ENCODE data around the gene TBCD. TPM values are rescaled to one million over a fixed set of nuclear protein-coding genes. Genes with fewer than 3 reads are reported as not detected.

Gene TBCD
- total RNA-seq, 1 donor from 2014 or later, result 31.8 TPM

- Mint-ChIP-seq H3K36me3 (ENCODE audit: low read depth, unreplicated experiment) (peaks cover 10% of the 10 kb centered on the region), H3K27ac (ENCODE audit: unreplicated experiment) (no peak overlapping the region), H3K9me3 (ENCODE audit: unreplicated experiment) (no peaks in the 10 kb centered on the region), H3K4me3 (ENCODE audit: unreplicated experiment) (no peak overlapping the region), H3K4me1 (ENCODE audit: low read depth, unreplicated experiment) (no peaks in the 10 kb centered on the region), H3K27me3 (ENCODE audit: low read depth, unreplicated experiment) (peaks cover 2% of the 10 kb centered on the region)
- Histone ChIP-seq H3K9ac (ENCODE audit: low read length) (no peak overlapping the region), H2AFZ (ENCODE audit: low read depth, low read length) (no peak overlapping the region), H3K4me2 (ENCODE audit: low read length) (no peak overlapping the region), H3K27ac (ENCODE audit: low read depth, low read length) (no peak overlapping the region), H3K79me2 (ENCODE audit: insufficient read depth, low read length) (no peaks in the 10 kb centered on the region), H3K36me3 (ENCODE audit: insufficient read depth, low read length) (no peaks in the 10 kb centered on the region), H3K27me3 (ENCODE audit: insufficient read depth, low read length) (no peaks in the 10 kb centered on the region), H3K4me1 (ENCODE audit: insufficient read depth, low read length) (no peaks in the 10 kb centered on the region), H3K4me3 (ENCODE audit: insufficient read depth, low read depth, low read length) (no peak overlapping the region), H4K20me1 (ENCODE audit: insufficient read depth, low read length) (no peaks in the 10 kb centered on the region), H3K9me3 (ENCODE audit: insufficient read depth, low read depth, low read length) (no peaks in the 10 kb centered on the region)
- DNase-seq (ENCODE audit: low read depth) (no peak), FAIRE-seq (no peak)
- no peak for TF ChIP-seq EZH2 (IDR thresholded peaks at IDR 0.05; ENCODE audit: insufficient read depth, low read length)
- TF ChIP-seq CTCF (IDR thresholded peaks at IDR 0.05; ENCODE audit: insufficient read depth, low read depth, low read length), result no peak
Observed at GRCh38 chr17:82911822-82912221, 160.0 kb downstream of the TBCD start.

GRCh38 chr17:82912484-82913089 lies 160.7 kb downstream of the TBCD start:
- Histone ChIP-seq H3K27ac (ENCODE audit: low read depth, low read length) (no peak overlapping the region), H3K4me2 (ENCODE audit: low read length) (no peak overlapping the region), H3K9me3 (ENCODE audit: insufficient read depth, low read depth, low read length) (no peaks in the 10 kb centered on the region), H3K36me3 (ENCODE audit: insufficient read depth, low read length) (no peaks in the 10 kb centered on the region), H3K9ac (ENCODE audit: low read length) (no peak overlapping the region), H4K20me1 (ENCODE audit: insufficient read depth, low read length) (no peaks in the 10 kb centered on the region), H2AFZ (ENCODE audit: low read depth, low read length) (no peak overlapping the region), H3K79me2 (ENCODE audit: insufficient read depth, low read length) (no peaks in the 10 kb centered on the region), H3K27me3 (ENCODE audit: insufficient read depth, low read length) (no peaks in the 10 kb centered on the region), H3K4me3 (ENCODE audit: insufficient read depth, low read depth, low read length) (no peak overlapping the region), H3K4me1 (ENCODE audit: insufficient read depth, low read length) (no peaks in the 10 kb centered on the region)
- Mint-ChIP-seq H3K4me1 (ENCODE audit: low read depth, unreplicated experiment) (no peaks in the 10 kb centered on the region), H3K36me3 (ENCODE audit: low read depth, unreplicated experiment) (peaks cover 10% of the 10 kb centered on the region), H3K4me3 (ENCODE audit: unreplicated experiment) (no peak overlapping the region), H3K9me3 (ENCODE audit: unreplicated experiment) (no peaks in the 10 kb centered on the region), H3K27ac (ENCODE audit: unreplicated experiment) (no peak overlapping the region), H3K27me3 (ENCODE audit: low read depth, unreplicated experiment) (peaks cover 2% of the 10 kb centered on the region)
- FAIRE-seq (no peak), DNase-seq (ENCODE audit: low read depth) (no peak)
- TF ChIP-seq CTCF (IDR thresholded peaks at IDR 0.05; ENCODE audit: insufficient read depth, low read depth, low read length) (no peak), EZH2 (IDR thresholded peaks at IDR 0.05; ENCODE audit: insufficient read depth, low read length) (no peak)

- no peaks in the 10 kb centered on the region for H3K4me1 ChIP-seq (ENCODE audit: insufficient read depth, low read length)
- H3K4me2 ChIP-seq (ENCODE audit: low read length), result no peak overlapping the region
- H3K4me3 Mint-ChIP-seq (ENCODE audit: unreplicated experiment), result no peak overlapping the region
- H3K27me3 Mint-ChIP-seq (ENCODE audit: low read depth, unreplicated experiment), result no peaks in the 10 kb centered on the region
- no peaks in the 10 kb centered on the region for H3K79me2 ChIP-seq (ENCODE audit: insufficient read depth, low read length)
- peak overlapping the region; percentile 47 for H3K27ac Mint-ChIP-seq (ENCODE audit: unreplicated experiment)
- no peak for TF ChIP-seq EZH2 (IDR thresholded peaks at IDR 0.05; ENCODE audit: insufficient read depth, low read length)
- TF ChIP-seq CTCF (IDR thresholded peaks at IDR 0.05; ENCODE audit: insufficient read depth, low read depth, low read length), result no peak
- no peaks in the 10 kb centered on the region for H3K36me3 ChIP-seq (ENCODE audit: insufficient read depth, low read length)
- no peak overlapping the region for H3K4me3 ChIP-seq (ENCODE audit: insufficient read depth, low read depth, low read length)
- no peaks in the 10 kb centered on the region for H3K9me3 Mint-ChIP-seq (ENCODE audit: unreplicated experiment)
- H3K36me3 Mint-ChIP-seq (ENCODE audit: low read depth, unreplicated experiment), result peaks cover 10% of the 10 kb centered on the region
- no peak overlapping the region for H2AFZ ChIP-seq (ENCODE audit: low read depth, low read length)
- H3K4me1 Mint-ChIP-seq (ENCODE audit: low read depth, unreplicated experiment), result no peaks in the 10 kb centered on the region
- H3K9me3 ChIP-seq (ENCODE audit: insufficient read depth, low read depth, low read length), result no peaks in the 10 kb centered on the region
- DNase-seq (ENCODE audit: low read depth) (no peak), FAIRE-seq (no peak)
- H3K27me3 ChIP-seq (ENCODE audit: insufficient read depth, low read length), result no peaks in the 10 kb centered on the region
- H4K20me1 ChIP-seq (ENCODE audit: insufficient read depth, low read length), result no peaks in the 10 kb centered on the region
- H3K27ac ChIP-seq (ENCODE audit: low read depth, low read length), result no peak overlapping the region
- H3K9ac ChIP-seq (ENCODE audit: low read length), result no peak overlapping the region
Observed at GRCh38 chr17:82913304-82914043, 161.6 kb downstream of the TBCD start.
